Subcutaneous abdominal adipose tissue (tissue), 5 donors: ENCODE data around the gene CCNF.
"Not testable (repeated sequence)": the region's sequence is repeated elsewhere in the genome, so short reads cannot be mapped to it uniquely, and the experiment has no call there.

ENCODE experiments used
- H3K27ac ChIP-seq: one replicate; pipeline ENCODE4 v1.7.0; 2013; ENCODE audit warnings: low read depth, mild to moderate bottlenecking, inconsistent platforms, low read length, moderate library complexity
- H3K27me3 ChIP-seq, 5 donors: one replicate each; pipeline ENCODE4 v1.7.0; 2013; ENCODE audit warnings: low read length in 5 of 5, inconsistent platforms in 1 of 5; ENCODE audit not compliant: control insufficient read depth in 5 of 5, insufficient read depth in 4 of 5
- H3K36me3 ChIP-seq, 5 donors: one replicate each; pipeline ENCODE4 v1.7.0; 2013; ENCODE audit warnings: low read length in 5 of 5; ENCODE audit not compliant: control insufficient read depth in 5 of 5, insufficient read depth in 5 of 5
- H3K4me1 ChIP-seq, 5 donors: one replicate each; pipeline ENCODE4 v1.7.0; 2013; ENCODE audit warnings: low read length in 5 of 5, mild to moderate bottlenecking in 3 of 5, moderate library complexity in 1 of 5; ENCODE audit not compliant: control insufficient read depth in 5 of 5, insufficient read depth in 5 of 5
- H3K4me3 ChIP-seq, 5 donors: one replicate each; pipeline ENCODE4 v1.7.0; 2013; ENCODE audit warnings: low read length in 5 of 5, low read depth in 1 of 5
- H3K9ac ChIP-seq, 5 donors: one replicate each; pipeline ENCODE4 v1.7.0; 2013; ENCODE audit warnings: low read length in 5 of 5, mild to moderate bottlenecking in 4 of 5, moderate library complexity in 3 of 5
- H3K9me3 ChIP-seq, 5 donors: one replicate each; pipeline ENCODE4 v1.7.0; 2013; ENCODE audit warnings: low read length in 5 of 5; ENCODE audit not compliant: control insufficient read depth in 5 of 5
- donor health status: healthy.
- donor health status: healthy.
- donor health status: healthy.
- donor health status: healthy.
- donor health status: healthy.

The CCNF gene

GRCh38 chr16:2429034-2429770, at the start of gene CCNF:
TSS of gene CCNF (plus strand) at chr16:2429447. CDS start at chr16:2429482, 35 bp downstream.
- Histone ChIP-seq H3K4me1 (peaks cover 2 to 25% (median 19%) of the 10 kb centered on the region in 5 donors), H3K36me3 (peaks cover 0 to 16% (median 11%) of the 10 kb centered on the region in 5 donors), H3K4me3 (peak within 1 kb of the TSS; percentile 64 to 85 (median 78)), H3K9ac (peak within 1 kb of the TSS in 4 of 5 donors; percentile 66 to 79 (median 69)), H3K9me3 (peaks cover 0 to 2% (median 0%) of the 10 kb centered on the region in 5 donors), H3K27me3 (no peaks in the 10 kb centered on the region), H3K27ac (peak within 1 kb of the TSS; percentile 16)

- Histone ChIP-seq H3K9ac (no peak overlapping the region), H3K4me1 (no peaks in the 10 kb centered on the region), H3K27ac (no peak overlapping the region), H3K36me3 (no peaks in the 10 kb centered on the region), H3K27me3 (no peaks in the 10 kb centered on the region), H3K4me3 (no peak overlapping the region), H3K9me3 (peaks cover 0 to 2% (median 0%) of the 10 kb centered on the region in 5 donors)
Observed at GRCh38 chr16:2383501-2383900, 45.7 kb upstream of the CCNF start.

GRCh38 chr16:2384426-2384825, 44.8 kb upstream of the CCNF start:
- Histone ChIP-seq H3K4me3 (no peak overlapping the region), H3K9me3 (peaks cover 0 to 7% (median 5%) of the 10 kb centered on the region in 5 donors), H3K36me3 (no peaks in the 10 kb centered on the region), H3K27me3 (no peaks in the 10 kb centered on the region), H3K27ac (no peak overlapping the region), H3K9ac (no peak overlapping the region), H3K4me1 (no peaks in the 10 kb centered on the region)

- Histone ChIP-seq H3K4me1 (no peaks in the 10 kb centered on the region), H3K4me3 (no peak overlapping the region), H3K9ac (no peak overlapping the region), H3K27me3 (no peaks in the 10 kb centered on the region), H3K9me3 (peaks cover 0 to 7% (median 5%) of the 10 kb centered on the region in 5 donors), H3K27ac (no peak overlapping the region), H3K36me3 (no peaks in the 10 kb centered on the region)
Observed at GRCh38 chr16:2385190-2385836, 43.9 kb upstream of the CCNF start.

GRCh38 chr16:2385982-2386381, 43.3 kb upstream of the CCNF start:
- not testable (repeated sequence) for H3K4me3 ChIP-seq, H3K27ac ChIP-seq, H3K36me3 ChIP-seq, H3K9ac ChIP-seq, H3K27me3 ChIP-seq, H3K9me3 ChIP-seq, H3K4me1 ChIP-seq

- Histone ChIP-seq H3K27ac (no peak overlapping the region), H3K9me3 (peaks cover 0 to 7% (median 5%) of the 10 kb centered on the region in 5 donors), H3K4me3 (no peak overlapping the region)
Observed at GRCh38 chr16:2386990-2387389, 42.3 kb upstream of the CCNF start.

GRCh38 chr16:2388139-2388874, 40.9 kb upstream of the CCNF start:
- Histone ChIP-seq H3K36me3 (no peaks in the 10 kb centered on the region), H3K27ac (no peak overlapping the region), H3K9me3 (peaks cover 0 to 7% (median 5%) of the 10 kb centered on the region in 5 donors), H3K4me1 (no peaks in the 10 kb centered on the region), H3K27me3 (no peaks in the 10 kb centered on the region), H3K9ac (no peak overlapping the region), H3K4me3 (no peak overlapping the region)

More at GRCh38 chr16:2386990-2387389, 42.3 kb upstream of the CCNF start:
- no peak overlapping the region for H3K9ac ChIP-seq
- no peaks in the 10 kb centered on the region for H3K27me3 ChIP-seq
- H3K4me1 ChIP-seq = no peaks in the 10 kb centered on the region
- H3K36me3 ChIP-seq = no peaks in the 10 kb centered on the region

GRCh38 chr16:2388875-2389433, 40.3 kb upstream of the CCNF start:
- H3K9me3 ChIP-seq = peaks cover 0 to 7% (median 5%) of the 10 kb centered on the region in 5 donors
- no peaks in the 10 kb centered on the region for H3K4me1 ChIP-seq
- H3K27ac ChIP-seq = no peak overlapping the region
- H3K4me3 ChIP-seq = no peak overlapping the region
- no peaks in the 10 kb centered on the region for H3K27me3 ChIP-seq
- no peaks in the 10 kb centered on the region for H3K36me3 ChIP-seq
- H3K9ac ChIP-seq = no peak overlapping the region

- Histone ChIP-seq H3K27me3 (no peaks in the 10 kb centered on the region), H3K9ac (no peak overlapping the region), H3K4me3 (no peak overlapping the region), H3K9me3 (peaks cover 0 to 7% (median 5%) of the 10 kb centered on the region in 5 donors), H3K4me1 (no peaks in the 10 kb centered on the region), H3K36me3 (no peaks in the 10 kb centered on the region), H3K27ac (no peak overlapping the region)
Observed at GRCh38 chr16:2392025-2392424, 37.2 kb upstream of the CCNF start.
